Mesendoderm (in vitro differentiated cells): Measurements from ENCODE around the gene GAS2L2.

ENCODE experiments used
- DNase-seq: peaks from one replicate; pipeline ENCODE4 v3.0.0; 2013
- H2AK5ac ChIP-seq: 2 replicates; pipeline ENCODE4 v1.6.1; 2013; ENCODE audit warnings: low read length, inconsistent platforms
- H2BK120ac ChIP-seq: 2 replicates; pipeline ENCODE4 v1.6.1; 2013; ENCODE audit warnings: low read depth, mild to moderate bottlenecking, low read length, moderate library complexity, mixed read lengths
- H2BK15ac ChIP-seq: replicated peaks from 2 replicates; pipeline ENCODE4 v1.6.1; 2013; ENCODE audit warnings: low read depth, mild to moderate bottlenecking, moderate library complexity
- H2BK5ac ChIP-seq: 2 replicates; pipeline ENCODE4 v1.6.1; 2013; ENCODE audit warnings: low read length, inconsistent platforms
- H3K18ac ChIP-seq: 2 replicates; pipeline ENCODE4 v1.6.1; 2013; ENCODE audit warnings: mild to moderate bottlenecking, low read length, mixed read lengths
- H3K23ac ChIP-seq: one replicate; pipeline ENCODE4 v1.6.1; 2013; ENCODE audit warnings: low read length
- H3K27ac ChIP-seq: 2 replicates; pipeline ENCODE4 v1.5.1; 2013; ENCODE audit warnings: low read depth, mild to moderate bottlenecking, inconsistent platforms, low read length, moderate library complexity
- H3K27me3 ChIP-seq: 2 replicates; pipeline ENCODE4 v1.6.1; 2013; ENCODE audit warnings: low read length, control low read depth, mild to moderate bottlenecking, inconsistent platforms; ENCODE audit not compliant: insufficient read depth, poor library complexity
- H3K36me3 ChIP-seq: 2 replicates; pipeline ENCODE4 v1.6.1; 2013; ENCODE audit warnings: low read length, inconsistent platforms; ENCODE audit not compliant: control insufficient read depth, insufficient read depth
- H3K4ac ChIP-seq: one replicate; pipeline ENCODE4 v1.6.1; 2013; ENCODE audit warnings: low read depth, mild to moderate bottlenecking, low read length, moderate library complexity
- H3K4me1 ChIP-seq: 2 replicates; pipeline ENCODE4 v1.6.1; 2013; ENCODE audit warnings: low read depth, low read length, inconsistent platforms; ENCODE audit not compliant: control insufficient read depth
- H3K4me2 ChIP-seq: 2 replicates; pipeline ENCODE4 v1.6.1; 2013; ENCODE audit warnings: low read length
- H3K4me3 ChIP-seq: 2 replicates; pipeline ENCODE4 v1.5.1; 2013; ENCODE audit warnings: mild to moderate bottlenecking, low read length
- H3K56ac ChIP-seq: one replicate; pipeline ENCODE4 v1.6.1; 2013; ENCODE audit warnings: low read length
- H3K79me1 ChIP-seq: 2 replicates; pipeline ENCODE4 v1.6.1; 2013; ENCODE audit warnings: low read length, inconsistent platforms
- H3K79me2 ChIP-seq: 2 replicates; pipeline ENCODE4 v1.6.1; 2013; ENCODE audit warnings: mild to moderate bottlenecking, low read length; ENCODE audit not compliant: control insufficient read depth, insufficient read depth
- H3K9ac ChIP-seq: 2 replicates; pipeline ENCODE4 v1.6.1; 2013; ENCODE audit warnings: low read length, inconsistent platforms
- H4K5ac ChIP-seq: one replicate; pipeline ENCODE4 v1.6.1; 2013; ENCODE audit warnings: low read length
- H4K8ac ChIP-seq: one replicate; pipeline ENCODE4 v1.6.1; 2013; ENCODE audit warnings: low read depth, mild to moderate bottlenecking, control low read depth, low read length, moderate library complexity
- WGBS: extraction: QIAGEN DNeasy Blood & Tissue Kit; methylation state at CpG from one replicate; pipeline ENCODE4 v1.1.7; 2013; ENCODE audit warnings: low lambda C conversion rate, missing lambda C conversion rate; ENCODE audit not compliant: insufficient coverage; ENCODE audit errors: extremely low coverage; 5-methylcytosine and 5-hydroxymethylcytosine counted together

Gene GAS2L2

GRCh38 chr17:35738519-35739133 is 14.4 kb downstream of the GAS2L2 start:
- Histone ChIP-seq H3K79me2 (no peaks in the 10 kb centered on the region), H2BK120ac (no peak overlapping the region), H3K4me3 (no peak overlapping the region), H3K4ac (no peak overlapping the region), H3K79me1 (no peaks in the 10 kb centered on the region), H3K56ac (no peak overlapping the region), H3K4me1 (no peaks in the 10 kb centered on the region), H3K23ac (no peak overlapping the region), H4K8ac (no peak overlapping the region), H3K18ac (no peak overlapping the region), H2AK5ac (no peak overlapping the region), H3K4me2 (no peak overlapping the region), H4K5ac (no peak overlapping the region), H3K27me3 (peaks cover 14% of the 10 kb centered on the region), H3K9ac (no peak overlapping the region), H3K27ac (no peak overlapping the region), H2BK15ac (no peak overlapping the region), H2BK5ac (no peak overlapping the region), H3K36me3 (no peaks in the 10 kb centered on the region)
- no CpG with 5 or more reads among the region's 5 CpGs for WGBS
- DNase-seq: no peak

- H2BK120ac ChIP-seq: no peak overlapping the region
- no peak overlapping the region for H4K5ac ChIP-seq
- no peak overlapping the region for H2BK5ac ChIP-seq
- H3K79me1 ChIP-seq: no peaks in the 10 kb centered on the region
- H3K4ac ChIP-seq: no peak overlapping the region
- no peak overlapping the region for H3K9ac ChIP-seq
- no peak overlapping the region for H3K23ac ChIP-seq
- no peak overlapping the region for H3K56ac ChIP-seq
- H2AK5ac ChIP-seq: no peak overlapping the region
- no peak overlapping the region for H3K27ac ChIP-seq
- no peaks in the 10 kb centered on the region for H3K36me3 ChIP-seq
- no peak overlapping the region for H3K4me3 ChIP-seq
- H3K4me2 ChIP-seq: no peak overlapping the region
- H3K4me1 ChIP-seq: no peaks in the 10 kb centered on the region
- no peak overlapping the region for H4K8ac ChIP-seq
- peaks cover 10% of the 10 kb centered on the region for H3K27me3 ChIP-seq
- no peaks in the 10 kb centered on the region for H3K79me2 ChIP-seq
- H3K18ac ChIP-seq: no peak overlapping the region
- no CpG with 5 or more reads among the region's 5 CpGs for WGBS
- H2BK15ac ChIP-seq: no peak overlapping the region
- DNase-seq: no peak
Measured at GRCh38 chr17:35736236-35736635, 16.8 kb downstream of the GAS2L2 start.

GRCh38 chr17:35735036-35735805 is 17.8 kb downstream of the GAS2L2 start:
- peaks cover 3% of the 10 kb centered on the region for H3K27me3 ChIP-seq
- no peaks in the 10 kb centered on the region for H3K36me3 ChIP-seq
- peaks cover 7% of the 10 kb centered on the region for H3K4me1 ChIP-seq
- H3K23ac ChIP-seq: no peak overlapping the region
- H3K56ac ChIP-seq: no peak overlapping the region
- DNase-seq: no peak
- no peak overlapping the region for H4K8ac ChIP-seq
- H3K4me3 ChIP-seq: no peak overlapping the region
- no peak overlapping the region for H3K4me2 ChIP-seq
- H2AK5ac ChIP-seq: no peak overlapping the region
- H3K4ac ChIP-seq: no peak overlapping the region
- H2BK15ac ChIP-seq: no peak overlapping the region
- H4K5ac ChIP-seq: no peak overlapping the region
- no peaks in the 10 kb centered on the region for H3K79me2 ChIP-seq
- H2BK5ac ChIP-seq: no peak overlapping the region
- no peak overlapping the region for H3K18ac ChIP-seq
- no peak overlapping the region for H3K9ac ChIP-seq
- H3K79me1 ChIP-seq: no peaks in the 10 kb centered on the region
- no peak overlapping the region for H2BK120ac ChIP-seq
- no peak overlapping the region for H3K27ac ChIP-seq
- WGBS: no CpG with 5 or more reads among the region's 29 CpGs

GRCh38 chr17:35734396-35734795 is 18.6 kb downstream of the GAS2L2 start:
- no CpG with 5 or more reads among the region's 7 CpGs for WGBS
- H3K79me2 ChIP-seq: no peaks in the 10 kb centered on the region
- no peak overlapping the region for H3K9ac ChIP-seq
- no peak overlapping the region for H2AK5ac ChIP-seq
- no peak overlapping the region for H2BK15ac ChIP-seq
- H3K56ac ChIP-seq: no peak overlapping the region
- no peak overlapping the region for H2BK5ac ChIP-seq
- H3K4ac ChIP-seq: no peak overlapping the region
- H3K36me3 ChIP-seq: no peaks in the 10 kb centered on the region
- H3K18ac ChIP-seq: no peak overlapping the region
- no peak overlapping the region for H3K27ac ChIP-seq
- H4K8ac ChIP-seq: no peak overlapping the region
- peaks cover 11% of the 10 kb centered on the region for H3K4me1 ChIP-seq
- no peak overlapping the region for H3K23ac ChIP-seq
- no peak overlapping the region for H2BK120ac ChIP-seq
- no peak overlapping the region for H3K4me2 ChIP-seq
- no peak overlapping the region for H4K5ac ChIP-seq
- H3K79me1 ChIP-seq: no peaks in the 10 kb centered on the region
- no peaks in the 10 kb centered on the region for H3K27me3 ChIP-seq
- no peak overlapping the region for H3K4me3 ChIP-seq
- no peak for DNase-seq

GRCh38 chr17:35733366-35733765 is 19.7 kb downstream of the GAS2L2 start:
- Histone ChIP-seq H3K4ac (no peak overlapping the region), H3K4me2 (no peak overlapping the region), H3K23ac (no peak overlapping the region), H2BK120ac (no peak overlapping the region), H3K9ac (no peak overlapping the region), H2BK15ac (no peak overlapping the region), H4K8ac (no peak overlapping the region), H3K79me2 (no peaks in the 10 kb centered on the region), H3K27ac (no peak overlapping the region), H3K79me1 (no peaks in the 10 kb centered on the region), H3K56ac (no peak overlapping the region), H2AK5ac (no peak overlapping the region), H3K36me3 (no peaks in the 10 kb centered on the region), H4K5ac (no peak overlapping the region), H3K27me3 (no peaks in the 10 kb centered on the region), H3K4me3 (no peak overlapping the region), H2BK5ac (no peak overlapping the region), H3K18ac (no peak overlapping the region), H3K4me1 (peaks cover 17% of the 10 kb centered on the region)
- DNase-seq: peak; percentile 80
- no CpG with 5 or more reads among the region's 6 CpGs for WGBS

GRCh38 chr17:35732806-35733136 is 20.3 kb downstream of the GAS2L2 start:
- no peaks in the 10 kb centered on the region for H3K79me2 ChIP-seq
- H3K4me3 ChIP-seq: no peak overlapping the region
- H3K4ac ChIP-seq: no peak overlapping the region
- no peaks in the 10 kb centered on the region for H3K27me3 ChIP-seq
- H3K18ac ChIP-seq: no peak overlapping the region
- WGBS: no CpG with 5 or more reads among the region's 1 CpG
- H2BK15ac ChIP-seq: no peak overlapping the region
- H3K4me1 ChIP-seq: peaks cover 17% of the 10 kb centered on the region
- H2AK5ac ChIP-seq: no peak overlapping the region
- no peak overlapping the region for H2BK120ac ChIP-seq
- H3K56ac ChIP-seq: no peak overlapping the region
- no peak overlapping the region for H4K5ac ChIP-seq
- no peaks in the 10 kb centered on the region for H3K79me1 ChIP-seq
- H3K23ac ChIP-seq: no peak overlapping the region
- no peak for DNase-seq
- H2BK5ac ChIP-seq: no peak overlapping the region
- no peak overlapping the region for H3K27ac ChIP-seq
- H3K36me3 ChIP-seq: no peaks in the 10 kb centered on the region
- no peak overlapping the region for H4K8ac ChIP-seq
- H3K9ac ChIP-seq: no peak overlapping the region
- H3K4me2 ChIP-seq: no peak overlapping the region
